HCT116 (cell line): ENCODE results near the gene ZNF655. TPM values are rescaled to one million over a fixed set of nuclear protein-coding genes. Genes with fewer than 3 reads are reported as not detected.

Experiments used
- ATAC-seq: fragments of 200-7000 bp; cut with Tn5 transposase; 2 replicates; pipeline ENCODE4 v1.9.1; 2020; ENCODE audit warnings: mild to moderate bottlenecking, moderate library complexity
- BruUV-seq: library from RNA; stranded (reverse); fragments of 400-500 nt; replicated peaks from 2 replicates; lab custom pipeline; 2021; lab: Mats Ljungman, UMichigan
- CTCF ChIA-PET: fragments of 300-600 bp; sonication (Branson Sonifier 250); formaldehyde crosslinking; loops from one replicate; lab custom pipeline; 2021; ENCODE audit warnings: antibody characterized with exemption; lab: Charles Lee
- POLR2A ChIA-PET: fragments of 300-600, 350-600 bp; sonication (Branson Sonifier 250); formaldehyde crosslinking; loops from one replicate; lab custom pipeline; 2021; ENCODE audit warnings: antibody characterized with exemption; lab: Charles Lee
- RAD21 ChIA-PET, 2 experiments: fragments of 300-600 bp; sonication (Branson Sonifier 250); formaldehyde crosslinking; loops; one replicate each; lab custom pipeline; 2023; ENCODE audit warnings: low total read pairs in 2 of 2; ENCODE audit not compliant: uncharacterized antibody in 2 of 2, unreplicated experiment in 2 of 2, low non-redundant PET in 1 of 2; lab: Charles Lee
- DNase-seq: peaks from one replicate; pipeline ENCODE4 v3.0.0-alpha.2; 2010; ENCODE audit warnings: low read depth, low spot score
- H2AFZ ChIP-seq: fragments of 200-600 bp; shearing (Covaris generic), sonication (generic); 2 replicates; pipeline ENCODE4 v1.6.1; 2017; ENCODE audit warnings: low read depth, mixed run types, mixed read lengths, antibody characterized with exemption, low read length; ENCODE audit not compliant: poor library complexity, severe bottlenecking
- H3K27ac ChIP-seq: 2 replicates; pipeline ENCODE4 v1.5.1; 2012; ENCODE audit warnings: low read depth, low read length
- H3K27me3 ChIP-seq: fragments of 200-600 bp; sonication (generic); 2 replicates; pipeline ENCODE4 v1.6.1; 2016; ENCODE audit warnings: mixed run types, low read length, mixed read lengths; ENCODE audit not compliant: insufficient read depth
- H3K36me3 ChIP-seq, 2 experiments: fragments of 200-500 bp in 1 of 2; fragments of 200-600 bp in 1 of 2; sonication (Bioruptor generic) in 1 of 2; sonication (generic) in 1 of 2; 2 replicates each; pipeline versions ENCODE4 v1.5.1 to v1.6.1; 2014 to 2016; ENCODE audit warnings: low read length in 2 of 2, inconsistent platforms in 1 of 2, mixed read lengths in 1 of 2, mixed run types in 1 of 2; ENCODE audit not compliant: insufficient read depth in 2 of 2, control insufficient read depth in 1 of 2
- H3K4me1 ChIP-seq, 2 experiments: fragments of 200-600 bp in 1 of 2; sonication (generic) in 1 of 2; 2 replicates each; pipeline versions ENCODE4 v1.5.1 to v1.6.1; 2012 to 2017; ENCODE audit warnings: low read length in 2 of 2, inconsistent platforms in 1 of 2, mild to moderate bottlenecking in 1 of 2, mixed read lengths in 1 of 2, mixed run types in 1 of 2, moderate library complexity in 1 of 2; ENCODE audit not compliant: insufficient read depth in 2 of 2, control insufficient read depth in 1 of 2
- H3K4me2 ChIP-seq: fragments of 200-600 bp; sonication (generic); 2 replicates; pipeline ENCODE4 v1.6.1; 2017; ENCODE audit warnings: mixed run types, low read length, mixed read lengths
- H3K4me3 ChIP-seq, 2 experiments: fragments of 200-600 bp in 1 of 2; sonication (generic) in 1 of 2; replicated peaks in 1 of 2; 2 replicates each; pipeline ENCODE4 v1.5.1; 2011 to 2016; ENCODE audit warnings: low read length in 2 of 2, control low read depth in 1 of 2, low read depth in 1 of 2, mild to moderate bottlenecking in 1 of 2, mixed read lengths in 1 of 2, mixed run types in 1 of 2
- H3K79me2 ChIP-seq: fragments of 200-600 bp; sonication (generic); 2 replicates; pipeline ENCODE4 v1.6.1; 2017; ENCODE audit warnings: mild to moderate bottlenecking, mixed run types, low read length, moderate library complexity, mixed read lengths; ENCODE audit not compliant: insufficient read depth
- H3K9ac ChIP-seq: fragments of 200-600 bp; sonication (generic); 2 replicates; pipeline ENCODE4 v1.6.1; 2016; ENCODE audit warnings: low read length, mixed read lengths
- H3K9me2 ChIP-seq: fragments of 200-600 bp; sonication (generic), shearing (Covaris generic); 2 replicates; pipeline ENCODE4 v1.6.1; 2017; ENCODE audit warnings: mixed run types, mild to moderate bottlenecking, moderate library complexity; ENCODE audit not compliant: insufficient read depth
- H3K9me3 ChIP-seq, 2 experiments: fragments of 200-500 bp in 1 of 2; fragments of 200-600 bp in 1 of 2; sonication (Bioruptor generic) in 1 of 2; sonication (generic) in 1 of 2; 2 replicates each; pipeline ENCODE4 v1.6.1; 2014 to 2017; ENCODE audit warnings: low read length in 2 of 2, mixed read lengths in 2 of 2, inconsistent platforms in 1 of 2, low read depth in 1 of 2, mild to moderate bottlenecking in 1 of 2, mixed run types in 1 of 2, moderate library complexity in 1 of 2; ENCODE audit not compliant: control insufficient read depth in 1 of 2, insufficient read depth in 1 of 2
- H4K20me1 ChIP-seq: fragments of 200-600 bp; sonication (generic), shearing (Covaris generic); 2 replicates; pipeline ENCODE4 v1.6.1; 2017; ENCODE audit warnings: mixed run types, mild to moderate bottlenecking, moderate library complexity; ENCODE audit not compliant: insufficient read depth
- ATF3 ChIP-seq: IDR thresholded peaks from 2 replicates; pipeline ENCODE4 v1.6.1; 2012
- CBX3 ChIP-seq: IDR thresholded peaks from 2 replicates; pipeline ENCODE4 v1.6.1; 2012; ENCODE audit warnings: low read depth
- CTCF ChIP-seq, 3 experiments: fragments of 200-600 bp in 1 of 3; sonication (generic) in 1 of 3; IDR thresholded peaks in 2 of 3; conservative IDR thresholded peaks in 1 of 3; 2 replicates each; pipeline ENCODE4 v1.5.1; 2012 to 2017; ENCODE audit warnings: low read depth in 2 of 3, low read length in 2 of 3, antibody characterized with exemption in 1 of 3, borderline replicate concordance in 1 of 3, control low read depth in 1 of 3, mild to moderate bottlenecking in 1 of 3, mixed read lengths in 1 of 3, mixed run types in 1 of 3, moderate library complexity in 1 of 3; ENCODE audit not compliant: insufficient read depth in 1 of 3
- EZH2 ChIP-seq: fragments of 200-600 bp; sonication (generic); IDR thresholded peaks from 2 replicates; pipeline ENCODE4 v1.6.1; 2017; ENCODE audit warnings: antibody characterized with exemption, mixed run types
- EZH2phosphoT487 ChIP-seq: fragments of 200-600 bp; IDR thresholded peaks from 2 replicates; pipeline ENCODE4 v1.6.1; 2018; ENCODE audit warnings: antibody characterized with exemption, borderline replicate concordance
- JUND ChIP-seq: IDR thresholded peaks from 2 replicates; pipeline ENCODE4 v1.6.1; 2012
- POLR2A ChIP-seq: IDR thresholded peaks from 2 replicates; pipeline ENCODE4 v1.7.0; 2011; ENCODE audit warnings: borderline replicate concordance; ENCODE audit not compliant: insufficient read depth, insufficient read length; ENCODE audit errors: extremely low read depth
- REST ChIP-seq: IDR thresholded peaks from 2 replicates; pipeline ENCODE4 v1.6.1; 2012; ENCODE audit warnings: low read depth
- SP1 ChIP-seq: IDR thresholded peaks from 2 replicates; pipeline ENCODE4 v1.6.1; 2012; ENCODE audit warnings: low read depth
- SRF ChIP-seq: IDR thresholded peaks from 2 replicates; pipeline ENCODE4 v1.6.1; 2012; ENCODE audit warnings: low read depth
- ZBTB33 ChIP-seq: IDR thresholded peaks from 2 replicates; pipeline ENCODE4 v1.6.1; 2011; ENCODE audit warnings: mild to moderate bottlenecking, low read length, moderate library complexity; ENCODE audit not compliant: insufficient replicate concordance; ENCODE audit errors: extremely low read depth
- ZFX ChIP-seq: fragments of 450-650 bp; IDR thresholded peaks from 2 replicates; pipeline ENCODE4 v1.6.1; 2017
- intact Hi-C: fragments of 100-400 bp; cut with micrococcal nuclease; formaldehyde crosslinking; loops from 2 replicates; pipeline ENCODE4 v1.10.0; 2022
- total RNA-seq: library from RNA; stranded (reverse); gene quantifications from one replicate; pipeline ENCODE4 v1.2.1, GENCODE V29; 2021; ENCODE audit not compliant: unreplicated experiment

Gene ZNF655
- total RNA-seq, 1 experiment from 2014 or later, result 45.0 TPM

GRCh38 chr7:99599836-99600235 is 41.4 kb downstream of the ZNF655 start:
- intact Hi-C loops, result no loop called here
- Histone ChIP-seq H3K4me3 (no peak overlapping the region), H3K79me2 (no peaks in the 10 kb centered on the region), H3K36me3 (no peaks in the 10 kb centered on the region), H3K27ac (no peak overlapping the region), H3K4me2 (no peak overlapping the region), H3K27me3 (no peaks in the 10 kb centered on the region), H3K9ac (no peak overlapping the region), H3K9me3 (no peaks in the 10 kb centered on the region), H3K9me2 (no peaks in the 10 kb centered on the region), H3K4me1 (no peaks in the 10 kb centered on the region), H2AFZ (no peak overlapping the region), H4K20me1 (no peaks in the 10 kb centered on the region)
- BruUV-seq, result no TSS peak
- ChIA-PET POLR2A (no interaction called here), RAD21 (no interaction called here), CTCF (no interaction called here)
- no peak for TF ChIP-seq EZH2
- no peak for TF ChIP-seq POLR2A
- no peak for TF ChIP-seq CBX3
- no peak for TF ChIP-seq CTCF (IDR thresholded peaks at IDR 0.05 in 2 of 3, conservative IDR thresholded peaks at IDR 0.05 in 1 of 3; ENCODE audit: borderline replicate concordance in 1 of 3, insufficient read depth in 1 of 3, low read depth in 2 of 3, low read length in 2 of 3)
- no peak for TF ChIP-seq ZFX
- TF ChIP-seq SRF, result no peak
- no peak for TF ChIP-seq EZH2phosphoT487
- no peak for TF ChIP-seq SP1
- TF ChIP-seq ATF3, result no peak
- TF ChIP-seq REST, result no peak
- no peak for TF ChIP-seq JUND
- TF ChIP-seq ZBTB33, result no peak
- ATAC-seq (no peak), DNase-seq (no peak)
